HepG2 (cell line): ENCODE results near the gene GLYR1. TPM values are rescaled to one million over a fixed set of nuclear protein-coding genes. Genes with fewer than 3 reads are reported as not detected.

Experiments
- BHLHE40 ChIP-seq: IDR thresholded peaks from 2 replicates; pipeline ENCODE4 v1.6.1; 2011; ENCODE audit warnings: low read length, improper control_type of control experiment
- DPF2 ChIP-seq: sonication (generic); formaldehyde crosslinking; IDR thresholded peaks from 2 replicates; pipeline ENCODE4 v1.4.0; 2020; ENCODE audit warnings: mild to moderate bottlenecking, low read depth, missing genetic modification reagents, borderline replicate concordance
- ETV5 ChIP-seq: IDR thresholded peaks from 2 replicates; pipeline ENCODE4 v1.6.1; 2018; ENCODE audit warnings: missing biosample characterization, missing genetic modification reagents, inconsistent platforms, borderline replicate concordance
- LCORL ChIP-seq, 2 experiments: fragments of 450-650 bp in 1 of 2; sonication (generic) in 1 of 2; formaldehyde crosslinking in 1 of 2; IDR thresholded peaks; 2 replicates each; pipeline versions ENCODE4 v1.5.0 to v1.6.1; 2017 to 2020; ENCODE audit warnings: antibody characterized with exemption in 1 of 2, missing genetic modification reagents in 1 of 2
- POLR2G ChIP-seq: fragments of 200-400 bp; formaldehyde crosslinking; IDR thresholded peaks from 2 replicates; pipeline ENCODE4 v1.6.1; 2018; ENCODE audit warnings: mild to moderate bottlenecking, low read depth, low read length, moderate library complexity
- RFX5 ChIP-seq: IDR thresholded peaks from 2 replicates; pipeline ENCODE4 v1.6.1; 2011; ENCODE audit warnings: low read depth, low read length, improper control_type of control experiment
- SALL1 ChIP-seq: sonication (generic); formaldehyde crosslinking; IDR thresholded peaks from 2 replicates; pipeline ENCODE4 v1.8.0; 2022; ENCODE audit warnings: mild to moderate bottlenecking, missing genetic modification reagents
- SMYD3 ChIP-seq: sonication (generic); formaldehyde crosslinking; IDR thresholded peaks from 2 replicates; pipeline ENCODE4 v1.8.1; 2023; ENCODE audit warnings: mild to moderate bottlenecking, missing genetic modification reagents
- SOX13 ChIP-seq, 3 experiments: fragments of 450-650 bp in 1 of 3; sonication (generic) in 1 of 3; formaldehyde crosslinking in 1 of 3; IDR thresholded peaks in 2 of 3; conservative IDR thresholded peaks in 1 of 3; 2 replicates each; pipeline versions ENCODE4 v1.5.0 to v1.6.1; 2016 to 2020; ENCODE audit warnings: antibody characterized with exemption in 1 of 3, mild to moderate bottlenecking in 1 of 3, missing compliant biosample characterization in 1 of 3, missing genetic modification reagents in 1 of 3, moderate library complexity in 1 of 3
- TCF12 ChIP-seq, 2 experiments: fragments of 450-650 bp in 1 of 2; sonication (generic) in 1 of 2; formaldehyde crosslinking in 1 of 2; IDR thresholded peaks; 2 replicates each; pipeline versions ENCODE4 v1.6.1 to v1.8.0; 2017 to 2022; ENCODE audit warnings: antibody characterized with exemption in 1 of 2, mild to moderate bottlenecking in 1 of 2, missing genetic modification reagents in 1 of 2, moderate library complexity in 1 of 2
- USF2 ChIP-seq, 2 experiments: sonication (generic) in 1 of 2; formaldehyde crosslinking in 1 of 2; IDR thresholded peaks; 2 replicates each; pipeline versions ENCODE4 v1.5.1 to v1.6.1; 2011 to 2020; ENCODE audit warnings: borderline replicate concordance in 1 of 2, low read depth in 1 of 2, low read length in 1 of 2, mild to moderate bottlenecking in 1 of 2, missing genetic modification reagents in 1 of 2, moderate library complexity in 1 of 2
- ZC3H13 ChIP-seq: sonication (generic); formaldehyde crosslinking; IDR thresholded peaks from 2 replicates; pipeline ENCODE4 v1.8.1; 2023; ENCODE audit warnings: mild to moderate bottlenecking, missing genetic modification reagents, moderate library complexity
- ZNF350 ChIP-seq: sonication (generic); formaldehyde crosslinking; IDR thresholded peaks from 2 replicates; pipeline ENCODE4 v1.4.0; 2020; ENCODE audit warnings: mild to moderate bottlenecking, low read depth, missing genetic modification reagents, borderline replicate concordance
- ZNF441 ChIP-seq: sonication (generic); formaldehyde crosslinking; IDR thresholded peaks from 2 replicates; pipeline ENCODE4 v1.7.0; 2021; ENCODE audit warnings: missing genetic modification reagents, borderline replicate concordance
- ZSCAN29 ChIP-seq: sonication (generic); formaldehyde crosslinking; conservative IDR thresholded peaks from 2 replicates; pipeline ENCODE4 v1.4.0; 2020; ENCODE audit warnings: mild to moderate bottlenecking, missing genetic modification reagents
- polyA plus RNA-seq, 8 experiments: library from polyadenylated mRNA; depleted of rRNA in 3 of 8; stranded (reverse) in 7 of 8; unstranded in 1 of 8; fragments of >200 nt; fragmentation: Illumina TruSeq in 4 of 8; extraction: Trizol in 4 of 8; gene quantifications; 2 replicates each; pipeline versions ENCODE4 v1.2.1 to v1.2.3, GENCODE V29; 2011 to 2016; ENCODE audit warnings: low read depth in 4 of 8, missing spikeins in 1 of 8, mixed read lengths in 1 of 8; ENCODE audit not compliant: insufficient read depth in 1 of 8
- total RNA-seq, 5 experiments: library from RNA; depleted of rRNA; stranded (reverse); fragments of >200 nt; fragmentation: Illumina TruSeq; extraction: Trizol; gene quantifications; 2 replicates each; pipeline ENCODE4 v1.2.3, GENCODE V29; 2016; ENCODE audit warnings: low read depth in 1 of 5
- TF ChIP-seq, protein P1 (sequence below): sonication (generic); formaldehyde crosslinking; IDR thresholded peaks from 2 replicates; pipeline ENCODE4 v1.4.0; 2020; ENCODE audit warnings: missing genetic modification reagents, mild to moderate bottlenecking, borderline replicate concordance
- TF ChIP-seq, protein P2 (sequence below): fragments of 450-650 bp; IDR thresholded peaks from 2 replicates; pipeline ENCODE4 v1.6.1; 2016
- TF ChIP-seq, protein P3 (sequence below): sonication (generic); formaldehyde crosslinking; IDR thresholded peaks from 2 replicates; pipeline ENCODE4 v1.4.0; 2020; ENCODE audit warnings: mild to moderate bottlenecking, low read depth, missing genetic modification reagents

GLYR1 gene
- total and polyA plus RNA-seq, 2 of the 13 experiments (the other 11 are each of a cell fraction or from before 2014, with no cell fraction given): 28.3 to 48.7 TPM

- TF ChIP-seq SOX13 (IDR thresholded peaks at IDR 0.05): no peak
- peak in 1 of 2 experiments; percentile 6; a peak in 1 of 4 replicates for TF ChIP-seq SOX13 (CRISPR knock-in tag; conservative IDR thresholded peaks at IDR 0.05 in 1 of 2, IDR thresholded peaks at IDR 0.05 in 1 of 2)
- no peak for TF ChIP-seq ZNF441 (CRISPR knock-in tag)
- 0 out of 2 replicates have a peak, but pooled peaks have one; percentile 32 for TF ChIP-seq POLR2G
- no peak for TF ChIP-seq LCORL (IDR thresholded peaks at IDR 0.05)
- TF ChIP-seq LCORL (CRISPR knock-in tag; IDR thresholded peaks at IDR 0.05): no peak; the same call in 1 of the 2 replicates
- peak; percentile 66; the same call in 1 of the 2 replicates for TF ChIP-seq ZC3H13 (CRISPR knock-in tag)
- TF ChIP-seq, protein P1, sequence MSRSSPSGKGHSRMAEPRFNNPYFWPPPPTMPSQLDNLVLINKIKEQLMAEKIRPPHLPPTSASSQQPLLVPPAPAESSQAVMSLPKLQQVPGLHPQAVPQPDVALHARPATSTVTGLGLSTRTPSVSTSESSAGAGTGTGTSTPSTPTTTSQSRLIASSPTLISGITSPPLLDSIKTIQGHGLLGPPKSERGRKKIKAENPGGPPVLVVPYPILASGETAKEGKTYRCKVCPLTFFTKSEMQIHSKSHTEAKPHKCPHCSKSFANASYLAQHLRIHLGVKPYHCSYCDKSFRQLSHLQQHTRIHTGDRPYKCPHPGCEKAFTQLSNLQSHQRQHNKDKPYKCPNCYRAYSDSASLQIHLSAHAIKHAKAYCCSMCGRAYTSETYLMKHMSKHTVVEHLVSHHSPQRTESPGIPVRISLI (CRISPR knock-in tag): peak; percentile 80; the same call in 1 of the 2 replicates
- no peak for TF ChIP-seq TCF12 (IDR thresholded peaks at IDR 0.05)
- TF ChIP-seq TCF12 (CRISPR knock-in tag; IDR thresholded peaks at IDR 0.05): 0 out of 2 replicates have a peak, but pooled peaks have one; percentile 42
- TF ChIP-seq, protein P2, sequence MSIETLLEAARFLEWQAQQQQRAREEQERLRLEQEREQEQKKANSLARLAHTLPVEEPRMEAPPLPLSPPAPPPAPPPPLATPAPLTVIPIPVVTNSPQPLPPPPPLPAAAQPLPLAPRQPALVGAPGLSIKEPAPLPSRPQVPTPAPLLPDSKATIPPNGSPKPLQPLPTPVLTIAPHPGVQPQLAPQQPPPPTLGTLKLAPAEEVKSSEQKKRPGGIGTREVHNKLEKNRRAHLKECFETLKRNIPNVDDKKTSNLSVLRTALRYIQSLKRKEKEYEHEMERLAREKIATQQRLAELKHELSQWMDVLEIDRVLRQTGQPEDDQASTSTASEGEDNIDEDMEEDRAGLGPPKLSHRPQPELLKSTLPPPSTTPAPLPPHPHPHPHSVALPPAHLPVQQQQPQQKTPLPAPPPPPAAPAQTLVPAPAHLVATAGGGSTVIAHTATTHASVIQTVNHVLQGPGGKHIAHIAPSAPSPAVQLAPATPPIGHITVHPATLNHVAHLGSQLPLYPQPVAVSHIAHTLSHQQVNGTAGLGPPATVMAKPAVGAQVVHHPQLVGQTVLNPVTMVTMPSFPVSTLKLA: peak; percentile 72
- no peak for TF ChIP-seq RFX5
- TF ChIP-seq ZSCAN29 (CRISPR knock-in tag): peak; percentile 77
- TF ChIP-seq, protein P3, sequence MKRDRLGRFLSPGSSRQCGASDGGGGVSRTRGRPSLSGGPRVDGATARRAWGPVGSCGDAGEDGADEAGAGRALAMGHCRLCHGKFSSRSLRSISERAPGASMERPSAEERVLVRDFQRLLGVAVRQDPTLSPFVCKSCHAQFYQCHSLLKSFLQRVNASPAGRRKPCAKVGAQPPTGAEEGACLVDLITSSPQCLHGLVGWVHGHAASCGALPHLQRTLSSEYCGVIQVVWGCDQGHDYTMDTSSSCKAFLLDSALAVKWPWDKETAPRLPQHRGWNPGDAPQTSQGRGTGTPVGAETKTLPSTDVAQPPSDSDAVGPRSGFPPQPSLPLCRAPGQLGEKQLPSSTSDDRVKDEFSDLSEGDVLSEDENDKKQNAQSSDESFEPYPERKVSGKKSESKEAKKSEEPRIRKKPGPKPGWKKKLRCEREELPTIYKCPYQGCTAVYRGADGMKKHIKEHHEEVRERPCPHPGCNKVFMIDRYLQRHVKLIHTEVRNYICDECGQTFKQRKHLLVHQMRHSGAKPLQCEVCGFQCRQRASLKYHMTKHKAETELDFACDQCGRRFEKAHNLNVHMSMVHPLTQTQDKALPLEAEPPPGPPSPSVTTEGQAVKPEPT (CRISPR knock-in tag): 0 out of 2 replicates have a peak, but pooled peaks have one; percentile 31
- 0 out of 2 replicates have a peak, but pooled peaks have one; percentile 3 for TF ChIP-seq USF2 (IDR thresholded peaks at IDR 0.05; ENCODE audit: low read depth, low read length)
- no peak for TF ChIP-seq USF2 (CRISPR knock-in tag; IDR thresholded peaks at IDR 0.05; ENCODE audit: borderline replicate concordance)
- TF ChIP-seq ETV5: peak; percentile 70; the same call in 1 of the 2 replicates
- peak; percentile 24; the same call in 1 of the 2 replicates for TF ChIP-seq DPF2 (CRISPR knock-in tag)
- TF ChIP-seq ZNF350 (CRISPR knock-in tag): 0 out of 2 replicates have a peak, but pooled peaks have one; percentile 1
- no peak for TF ChIP-seq SMYD3 (CRISPR knock-in tag)
- peak; percentile 14; the same call in 1 of the 2 replicates for TF ChIP-seq SALL1 (CRISPR knock-in tag)
- peak; percentile 63 for TF ChIP-seq BHLHE40
Observed at GRCh38 chr16:4765511-4766474, 81.3 kb downstream of the GLYR1 start (continued).
